CD8-positive, alpha-beta memory T cell (primary cell): ENCODE measurements around the gene DNAJC15. TPM values are rescaled to one million over a fixed set of nuclear protein-coding genes. Genes with fewer than 3 reads are reported as not detected.

ENCODE experiments used
- CTCF ChIA-PET: fragments of 350-600 bp; sonication (Branson Sonifier 250); formaldehyde crosslinking; loops from one replicate; lab custom pipeline; 2021; ENCODE audit warnings: antibody characterized with exemption; lab: Charles Lee
- POLR2A ChIA-PET: fragments of 350-600 bp; sonication (Branson Sonifier 250); formaldehyde crosslinking; loops from one replicate; lab custom pipeline; 2021; ENCODE audit warnings: antibody characterized with exemption; lab: Charles Lee
- DNase-seq, 5 donors: peaks; one replicate each; pipeline versions ENCODE4 v3.0.0 to v3.0.0-alpha.2; 2020 to 2022; ENCODE audit warnings: mixed read lengths in 1 of 5
- H3K27ac ChIP-seq: one replicate; pipeline ENCODE4 v1.7.0; 2013; ENCODE audit warnings: low read depth, mild to moderate bottlenecking, low read length, moderate library complexity
- H3K27me3 ChIP-seq: 2 replicates; pipeline ENCODE4 v1.7.0; 2013; ENCODE audit warnings: low read length, mild to moderate bottlenecking; ENCODE audit not compliant: insufficient read depth, poor library complexity, severe bottlenecking
- H3K36me3 ChIP-seq: 2 replicates; pipeline ENCODE4 v1.7.0; 2013; ENCODE audit warnings: mild to moderate bottlenecking, low read length, moderate library complexity; ENCODE audit not compliant: insufficient read depth
- H3K4me1 ChIP-seq: 2 replicates; pipeline ENCODE4 v1.7.0; 2013; ENCODE audit warnings: mild to moderate bottlenecking, low read length, moderate library complexity; ENCODE audit not compliant: insufficient read depth
- H3K4me3 ChIP-seq: 2 replicates; pipeline ENCODE4 v1.7.0; 2013; ENCODE audit warnings: mild to moderate bottlenecking, low read length
- H3K9me3 ChIP-seq: 2 replicates; pipeline ENCODE4 v1.7.0; 2013; ENCODE audit warnings: mild to moderate bottlenecking, low read length
- H3K27ac Mint-ChIP-seq, 8 donors: one replicate each; pipeline ENCODE4 v1.8.0; 2020 to 2021; ENCODE audit warnings: mixed read lengths in 8 of 8, mild to moderate bottlenecking in 6 of 8, inconsistent platforms in 3 of 8, moderate library complexity in 3 of 8
- H3K27me3 Mint-ChIP-seq, 2 donors: one replicate each; pipeline ENCODE4 v1.8.0; 2020 to 2021; ENCODE audit warnings: mixed read lengths in 2 of 2, mild to moderate bottlenecking in 1 of 2, moderate library complexity in 1 of 2
- H3K36me3 Mint-ChIP-seq, 3 donors: one replicate each; pipeline ENCODE4 v1.8.0; 2020 to 2021; ENCODE audit warnings: mixed read lengths in 3 of 3, inconsistent platforms in 1 of 3, mild to moderate bottlenecking in 1 of 3
- H3K4me1 Mint-ChIP-seq, 3 donors: one replicate each; pipeline ENCODE4 v1.8.0; 2020 to 2021; ENCODE audit warnings: mixed read lengths in 3 of 3, inconsistent platforms in 1 of 3, mild to moderate bottlenecking in 1 of 3
- H3K4me3 Mint-ChIP-seq, 7 donors: one replicate each; pipeline ENCODE4 v1.8.0; 2020 to 2021; ENCODE audit warnings: mixed read lengths in 7 of 7, mild to moderate bottlenecking in 6 of 7, moderate library complexity in 4 of 7, inconsistent platforms in 2 of 7
- H3K9me3 Mint-ChIP-seq, 5 donors: one replicate each; pipeline ENCODE4 v1.8.0; 2020 to 2022; ENCODE audit warnings: mixed read lengths in 5 of 5, mild to moderate bottlenecking in 3 of 5, moderate library complexity in 2 of 5, inconsistent platforms in 1 of 5
- polyA plus RNA-seq: library from polyadenylated mRNA; unstranded; fragments of 300-500 nt; fragmentation: Illumina TruSeq; gene quantifications from one replicate; pipeline ENCODE4 v1.2.3, GENCODE V29; 2021
- total RNA-seq, 2 experiments: library from RNA; stranded (reverse); gene quantifications; one replicate each; pipeline ENCODE4 v1.2.3, GENCODE V29; 2021

DNAJC15 gene
- total and polyA plus RNA-seq, 3 experiments from 2014 or later = 13.2 to 13.7 (median 13.6) TPM

DNA sequence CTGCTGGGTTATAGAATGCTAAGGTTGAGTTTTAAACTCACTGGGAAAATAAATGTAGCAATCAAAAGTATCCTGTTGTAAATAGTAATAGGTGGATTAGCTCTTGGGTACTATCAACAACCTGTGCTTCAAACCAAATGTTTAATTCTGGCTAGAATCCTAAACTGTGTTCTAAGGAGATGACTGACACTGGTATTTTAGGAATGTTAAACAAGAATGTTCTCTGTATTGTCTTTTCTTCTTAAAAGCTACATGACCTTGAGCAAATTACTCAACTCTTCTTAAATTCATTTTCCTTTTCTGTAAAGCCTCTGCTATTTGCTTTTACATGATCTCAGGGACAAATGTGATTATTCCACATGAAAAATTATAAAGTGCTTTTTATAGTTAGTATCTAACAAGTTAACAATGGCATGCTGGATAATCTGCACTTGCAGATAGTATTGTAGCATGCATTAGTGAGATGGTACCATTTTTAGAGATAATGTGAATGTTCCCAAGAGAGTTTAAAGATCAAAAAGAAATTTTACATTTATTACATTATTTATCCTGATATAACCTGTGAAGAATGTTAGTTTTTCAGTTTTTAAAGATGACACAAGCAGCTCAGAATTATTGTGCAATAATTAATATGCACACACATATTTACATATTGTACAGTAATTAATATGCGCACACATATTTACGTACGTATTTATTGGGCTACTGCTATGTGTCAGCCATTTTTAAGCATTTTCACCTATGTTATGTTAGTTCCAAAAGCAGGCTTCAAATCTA, 17.7 kb upstream of the DNAJC15 start:
- POLR2A ChIA-PET = no interaction called here
- H3K36me3 Mint-ChIP-seq = peaks cover 0 to 11% (median 4%) of the 10 kb centered on the region in 3 donors
- H3K27ac Mint-ChIP-seq = no peak overlapping the region
- Histone ChIP-seq H3K27me3 (no peaks in the 10 kb centered on the region), H3K4me3 (no peak overlapping the region), H3K4me1 (no peaks in the 10 kb centered on the region), H3K36me3 (no peaks in the 10 kb centered on the region), H3K27ac (no peak overlapping the region), H3K9me3 (no peaks in the 10 kb centered on the region)
- CTCF ChIA-PET = interaction anchor here (0.6 to 1.6 kb wide), 2 partner anchors 13 to 17 kb away, joined by 3 read pairs; partner anchors contain the start of gene EPSTI1
- H3K4me3 Mint-ChIP-seq = no peak overlapping the region
- no peaks in the 10 kb centered on the region for H3K4me1 Mint-ChIP-seq
- no peak for DNase-seq
- peaks cover 0 to 4% (median 0%) of the 10 kb centered on the region in 5 donors for H3K9me3 Mint-ChIP-seq
- H3K27me3 Mint-ChIP-seq = peaks cover 1 to 3% of the 10 kb centered on the region in 2 donors

DNA sequence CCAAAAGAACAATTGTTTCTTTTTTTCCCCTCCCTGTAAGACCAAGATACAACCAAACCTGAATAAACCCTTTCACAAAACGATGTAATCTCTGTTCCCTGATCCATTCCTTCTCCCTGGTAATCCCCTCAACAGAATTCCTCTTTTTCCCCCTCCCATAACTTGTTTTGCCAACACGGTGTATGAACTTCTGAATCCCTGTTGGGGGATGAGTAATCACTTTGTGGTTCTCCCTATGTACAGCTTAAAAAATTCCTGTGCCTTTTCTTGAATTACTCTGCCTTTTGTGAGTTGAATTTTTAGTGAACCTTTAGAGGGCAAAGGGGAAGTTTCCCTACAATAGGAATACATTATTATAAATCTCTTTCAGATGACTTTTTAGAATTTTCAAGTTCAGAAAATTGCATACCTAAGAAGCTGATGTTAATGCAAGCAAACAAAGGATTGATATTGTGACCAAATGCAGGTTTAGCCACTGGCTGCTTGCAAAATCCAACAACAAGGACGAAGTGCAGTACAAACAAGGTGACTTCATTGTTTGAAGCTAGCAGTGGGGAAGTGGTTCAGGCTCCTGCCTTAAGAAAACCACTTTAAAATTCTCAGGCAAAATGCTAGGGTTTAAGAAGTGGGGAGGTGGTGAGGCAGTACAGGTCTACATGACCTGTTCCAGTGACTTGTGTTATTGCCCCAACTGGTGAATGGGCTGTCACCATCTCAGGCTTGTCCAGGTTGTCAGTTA, 16.3 kb upstream of the DNAJC15 start:
- POLR2A ChIA-PET = no interaction called here
- H3K27me3 Mint-ChIP-seq = peaks cover 1 to 3% of the 10 kb centered on the region in 2 donors
- H3K36me3 Mint-ChIP-seq = peaks cover 0 to 9% (median 4%) of the 10 kb centered on the region in 3 donors
- H3K4me3 ChIP-seq = no peak overlapping the region
- H3K27ac ChIP-seq = no peak overlapping the region
- no peaks in the 10 kb centered on the region for H3K4me1 Mint-ChIP-seq
- DNase-seq = no peak
- peak overlapping the region in 1 of 8 donors; percentile 0 for H3K27ac Mint-ChIP-seq
- peaks cover 0 to 4% (median 0%) of the 10 kb centered on the region in 5 donors for H3K9me3 Mint-ChIP-seq
- no peaks in the 10 kb centered on the region for H3K9me3 ChIP-seq
- H3K36me3 ChIP-seq = no peaks in the 10 kb centered on the region
- H3K27me3 ChIP-seq = no peaks in the 10 kb centered on the region
- CTCF ChIA-PET = no interaction called here
- no peak overlapping the region for H3K4me3 Mint-ChIP-seq
- no peaks in the 10 kb centered on the region for H3K4me1 ChIP-seq

DNA sequence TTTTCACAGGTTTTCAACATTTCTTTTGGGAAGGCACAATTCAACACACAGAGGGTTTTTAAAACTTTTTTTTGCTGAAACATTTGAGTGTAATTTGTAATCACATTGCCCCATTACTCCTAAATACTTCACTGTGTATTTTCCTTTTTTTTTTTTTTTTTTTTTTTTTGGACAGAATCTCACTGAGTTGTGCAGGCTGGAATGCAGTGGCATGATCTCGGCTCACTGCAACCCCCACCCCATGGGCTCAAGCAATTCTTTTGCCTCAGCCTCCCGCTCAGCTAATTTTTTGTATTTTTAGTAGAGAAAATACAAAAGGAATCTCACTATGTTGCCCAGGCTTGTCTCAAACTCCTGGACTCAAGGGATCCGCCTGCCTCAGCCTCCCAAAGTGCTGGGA, 14.8 kb upstream of the DNAJC15 start:
- no peak for DNase-seq
- Mint-ChIP-seq H3K4me1 (no peaks in the 10 kb centered on the region), H3K27me3 (peaks cover 1 to 3% of the 10 kb centered on the region in 2 donors), H3K4me3 (no peak overlapping the region), H3K27ac (no peak overlapping the region), H3K36me3 (no peaks in the 10 kb centered on the region), H3K9me3 (no peaks in the 10 kb centered on the region)
- Histone ChIP-seq H3K4me1 (no peaks in the 10 kb centered on the region), H3K9me3 (no peaks in the 10 kb centered on the region), H3K27me3 (no peaks in the 10 kb centered on the region), H3K27ac (no peak overlapping the region), H3K36me3 (no peaks in the 10 kb centered on the region), H3K4me3 (no peak overlapping the region)
- POLR2A ChIA-PET = no interaction called here
- CTCF ChIA-PET = no interaction called here

DNA sequence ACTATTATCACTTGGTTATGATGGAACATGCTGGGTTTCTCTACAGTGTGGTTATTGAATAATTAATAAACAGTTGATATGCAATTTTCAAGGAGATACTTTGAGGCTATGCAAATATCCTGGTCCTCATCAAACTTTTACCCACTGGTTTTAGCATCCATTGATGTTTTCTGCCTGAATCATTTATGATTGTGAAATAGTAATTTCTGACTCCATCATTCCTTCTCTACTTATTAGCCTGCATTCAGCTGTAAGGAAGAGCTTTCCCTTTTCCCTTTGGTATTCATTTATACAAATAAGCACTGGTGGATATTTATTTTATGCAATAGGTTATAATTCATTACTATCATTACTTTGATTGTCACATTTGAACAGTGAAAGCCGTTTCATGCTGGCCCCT, 13.9 kb upstream of the DNAJC15 start:
- no peaks in the 10 kb centered on the region for H3K9me3 Mint-ChIP-seq
- Histone ChIP-seq H3K4me1 (no peaks in the 10 kb centered on the region), H3K4me3 (no peak overlapping the region), H3K9me3 (no peaks in the 10 kb centered on the region), H3K27ac (no peak overlapping the region), H3K27me3 (no peaks in the 10 kb centered on the region), H3K36me3 (no peaks in the 10 kb centered on the region)
- no peak overlapping the region for H3K4me3 Mint-ChIP-seq
- H3K36me3 Mint-ChIP-seq = no peaks in the 10 kb centered on the region
- ChIA-PET CTCF (interaction anchor here (0.7 kb wide), 1 partner anchor 40 kb away, joined by 3 read pairs; no protein-coding TSS in a partner anchor), POLR2A (no interaction called here)
- DNase-seq = no peak
- peaks cover 1 to 3% of the 10 kb centered on the region in 2 donors for H3K27me3 Mint-ChIP-seq
- H3K27ac Mint-ChIP-seq = no peak overlapping the region
- no peaks in the 10 kb centered on the region for H3K4me1 Mint-ChIP-seq

DNA sequence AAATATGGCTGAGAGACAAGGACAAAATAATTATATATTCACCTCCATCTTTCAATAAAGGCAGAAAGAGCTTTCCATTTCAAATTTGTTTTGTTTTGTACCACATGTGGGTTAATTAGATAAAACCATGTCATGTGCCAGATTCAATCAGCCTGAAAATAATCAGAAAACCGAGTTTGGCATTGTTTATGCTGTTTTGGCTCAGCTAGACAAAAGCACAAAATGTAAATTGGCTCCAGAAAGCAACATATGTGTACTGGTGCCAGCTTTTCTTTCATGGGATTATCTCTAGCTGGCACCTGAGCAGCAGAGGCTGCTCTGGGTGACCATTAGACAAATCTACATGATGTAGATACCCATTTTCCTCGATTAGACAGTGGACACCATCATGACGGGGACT, 9.2 kb upstream of the DNAJC15 start:
- H3K36me3 ChIP-seq = no peaks in the 10 kb centered on the region
- CTCF ChIA-PET = interaction anchor here (1.9 kb wide), 1 partner anchor 9 kb away, joined by 5 read pairs; the partner anchor contains the start of gene DNAJC15
- DNase-seq = no peak
- no peaks in the 10 kb centered on the region for H3K4me1 Mint-ChIP-seq
- no peaks in the 10 kb centered on the region for H3K9me3 ChIP-seq
- no peaks in the 10 kb centered on the region for H3K27me3 Mint-ChIP-seq
- no peak overlapping the region for H3K4me3 ChIP-seq
- H3K36me3 Mint-ChIP-seq = no peaks in the 10 kb centered on the region
- no peak overlapping the region for H3K4me3 Mint-ChIP-seq
- no peak overlapping the region for H3K27ac ChIP-seq
- H3K27ac Mint-ChIP-seq = no peak overlapping the region
- POLR2A ChIA-PET = interaction anchor here (0.8 to 1.1 kb wide), 2 partner anchors 22 to 41 kb away, joined by 3 to 5 read pairs; partner anchors contain the start of gene EPSTI1
- no peaks in the 10 kb centered on the region for H3K4me1 ChIP-seq
- no peaks in the 10 kb centered on the region for H3K9me3 Mint-ChIP-seq
- no peaks in the 10 kb centered on the region for H3K27me3 ChIP-seq

DNA sequence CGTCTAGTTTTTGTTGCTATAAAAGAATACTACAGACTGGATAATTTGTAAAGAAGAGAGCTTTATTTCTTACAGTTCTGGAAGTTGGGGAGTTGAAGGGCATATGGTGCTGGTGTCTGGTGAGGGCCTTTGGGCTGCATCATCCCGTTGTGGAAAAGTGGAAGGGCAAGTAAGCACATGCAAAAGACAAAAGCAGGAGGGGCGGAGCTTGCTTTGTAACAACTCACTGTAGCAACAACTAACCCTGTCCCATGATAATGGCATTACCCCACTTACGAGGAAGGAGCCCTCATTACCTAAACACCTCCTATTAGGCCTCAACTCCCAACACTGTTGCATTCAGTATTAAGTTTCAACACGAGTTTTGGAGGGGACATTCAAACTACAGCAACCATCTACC, 7.2 kb upstream of the DNAJC15 start:
- POLR2A ChIA-PET = no interaction called here
- Mint-ChIP-seq H3K4me1 (no peaks in the 10 kb centered on the region), H3K9me3 (no peaks in the 10 kb centered on the region), H3K4me3 (no peak overlapping the region), H3K27me3 (no peaks in the 10 kb centered on the region), H3K27ac (no peak overlapping the region), H3K36me3 (no peaks in the 10 kb centered on the region)
- CTCF ChIA-PET = no interaction called here
- Histone ChIP-seq H3K4me1 (no peaks in the 10 kb centered on the region), H3K36me3 (no peaks in the 10 kb centered on the region), H3K27me3 (no peaks in the 10 kb centered on the region), H3K9me3 (no peaks in the 10 kb centered on the region), H3K4me3 (no peak overlapping the region), H3K27ac (no peak overlapping the region)
- DNase-seq = no peak

DNA sequence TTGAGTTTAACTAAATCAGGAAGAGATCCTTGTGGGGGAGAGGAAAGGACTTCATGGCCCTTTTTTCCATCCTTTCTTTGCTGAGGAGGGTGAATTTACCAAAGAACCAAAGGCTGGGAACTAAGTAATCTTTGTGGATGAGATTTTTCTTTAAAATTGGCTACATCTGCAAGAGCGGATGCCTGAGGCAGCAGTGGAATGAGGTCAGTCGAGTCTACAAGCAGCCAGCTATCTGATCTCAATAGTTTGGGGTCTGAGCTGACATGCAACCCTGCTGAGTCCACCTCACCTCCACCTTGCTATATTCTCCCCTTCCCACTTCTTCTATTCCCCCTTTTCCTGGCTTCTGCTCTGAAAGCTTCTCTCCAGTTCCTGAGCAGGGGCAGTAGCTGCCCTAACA, 3.6 kb upstream of the DNAJC15 start:
- ChIA-PET CTCF (no interaction called here), POLR2A (no interaction called here)
- Histone ChIP-seq H3K36me3 (no peaks in the 10 kb centered on the region), H3K4me3 (no peak overlapping the region), H3K4me1 (peaks cover 8% of the 10 kb centered on the region), H3K27me3 (no peaks in the 10 kb centered on the region), H3K9me3 (no peaks in the 10 kb centered on the region), H3K27ac (no peak overlapping the region)
- H3K27ac Mint-ChIP-seq = no peak overlapping the region
- peaks cover 12 to 20% (median 16%) of the 10 kb centered on the region in 3 donors for H3K4me1 Mint-ChIP-seq
- peaks cover 0 to 7% (median 3%) of the 10 kb centered on the region in 3 donors for H3K36me3 Mint-ChIP-seq
- peaks cover 0 to 2% of the 10 kb centered on the region in 2 donors for H3K27me3 Mint-ChIP-seq
- DNase-seq = no peak
- H3K4me3 Mint-ChIP-seq = no peak overlapping the region
- H3K9me3 Mint-ChIP-seq = no peaks in the 10 kb centered on the region

DNA sequence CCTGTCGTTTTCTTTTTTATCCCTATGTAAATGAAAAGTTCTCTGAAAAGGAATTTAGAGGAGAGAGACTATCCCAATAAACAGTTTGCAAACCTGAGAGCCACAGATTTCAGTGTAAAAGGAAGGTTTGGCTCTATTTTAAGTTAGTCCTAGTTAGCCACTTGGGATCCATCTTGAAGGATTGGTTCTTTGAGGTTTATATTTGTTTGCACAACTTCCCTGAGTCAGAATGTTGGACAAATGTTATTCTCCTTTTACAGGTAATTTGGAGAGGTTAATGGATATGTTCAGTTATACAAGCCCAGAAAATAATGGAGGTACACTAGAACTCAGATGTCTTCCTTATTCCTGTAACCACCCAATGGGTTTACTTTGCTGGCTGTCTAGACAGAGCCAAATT, 2.6 kb upstream of the DNAJC15 start:
- H3K4me1 ChIP-seq = peaks cover 18% of the 10 kb centered on the region
- H3K27ac ChIP-seq = no peak overlapping the region
- H3K27me3 ChIP-seq = no peaks in the 10 kb centered on the region
- no peaks in the 10 kb centered on the region for H3K9me3 ChIP-seq
- peaks cover 17 to 29% (median 23%) of the 10 kb centered on the region in 3 donors for H3K4me1 Mint-ChIP-seq
- no peaks in the 10 kb centered on the region for H3K9me3 Mint-ChIP-seq
- H3K4me3 ChIP-seq = no peak overlapping the region
- no peak overlapping the region for H3K27ac Mint-ChIP-seq
- DNase-seq = no peak
- no peak overlapping the region for H3K4me3 Mint-ChIP-seq
- ChIA-PET CTCF (interaction anchor here (3.1 kb wide), 1 partner anchor 51 kb away, joined by 11 read pairs; no protein-coding TSS in a partner anchor), POLR2A (interaction anchor here (0.7 kb wide), 1 partner anchor 1416 kb away, joined by 3 read pairs; no protein-coding TSS in a partner anchor)
- peaks cover 0 to 7% (median 3%) of the 10 kb centered on the region in 3 donors for H3K36me3 Mint-ChIP-seq
- peaks cover 0 to 2% of the 10 kb centered on the region in 2 donors for H3K27me3 Mint-ChIP-seq
- H3K36me3 ChIP-seq = no peaks in the 10 kb centered on the region
